HG03097 (cell line): ENCODE measurements around the gene PCLO.
"Not testable (repeated sequence)": the region's sequence is repeated elsewhere in the genome, so short reads cannot be mapped to it uniquely, and the experiment has no call there.

Experiments used
- ATAC-seq: cut with Tn5 transposase; IDR thresholded peaks from one replicate; pipeline ENCODE4 v1.9.1; 2021; ENCODE audit not compliant: unreplicated experiment, low FRiP score

Gene PCLO

DNA sequence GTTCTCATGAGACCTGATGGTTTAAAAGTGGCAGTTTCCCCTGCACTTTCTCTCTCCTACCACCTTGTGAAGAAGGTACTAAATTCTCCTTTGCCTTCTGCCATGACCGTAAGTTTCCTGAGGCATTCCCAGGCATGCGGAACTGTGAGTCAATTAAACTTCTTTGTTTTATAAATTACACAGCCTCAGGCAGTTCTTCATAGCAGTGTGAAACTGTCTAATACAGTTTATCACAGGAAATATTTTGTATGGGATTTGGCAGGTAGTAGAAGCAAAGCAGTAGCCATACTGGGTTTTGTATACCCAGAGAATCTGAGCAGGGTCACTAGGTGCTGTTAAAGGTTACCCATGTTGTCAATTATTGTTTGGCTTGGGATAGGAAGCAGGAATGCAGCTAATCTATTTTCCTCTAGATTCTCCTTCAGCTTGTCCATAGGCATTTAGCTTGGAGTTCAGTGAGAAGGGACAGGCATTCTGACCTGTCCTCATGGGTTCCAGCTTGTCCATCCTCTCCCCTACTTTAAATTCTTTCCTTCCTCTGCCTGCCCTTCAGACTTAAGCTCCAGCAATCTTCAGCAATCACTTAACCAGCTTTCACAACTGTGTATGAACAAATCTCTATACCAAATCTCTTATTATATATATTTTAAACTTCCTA is 186.7 kb downstream of the PCLO start:
- ATAC-seq, result no peak

DNA sequence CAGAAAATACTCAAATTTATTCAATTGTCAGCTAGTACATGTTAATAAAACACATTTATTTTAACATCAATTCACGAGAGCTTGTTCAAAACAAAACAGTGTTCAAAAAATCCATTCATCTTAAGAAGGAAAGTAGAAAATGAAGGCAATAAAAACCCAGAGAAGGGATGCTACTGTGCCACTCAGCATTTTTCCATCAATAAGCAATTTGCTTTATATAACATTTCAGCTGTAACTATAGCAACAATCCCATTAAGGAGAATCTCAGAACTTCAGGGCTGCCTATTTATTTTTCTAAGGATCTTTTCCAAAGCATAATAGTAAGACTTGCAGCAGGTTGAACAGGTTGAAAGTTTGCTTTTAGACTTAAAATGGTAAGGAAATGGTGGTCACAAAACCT is 190.5 kb downstream of the PCLO start:
- ATAC-seq, result no peak

DNA sequence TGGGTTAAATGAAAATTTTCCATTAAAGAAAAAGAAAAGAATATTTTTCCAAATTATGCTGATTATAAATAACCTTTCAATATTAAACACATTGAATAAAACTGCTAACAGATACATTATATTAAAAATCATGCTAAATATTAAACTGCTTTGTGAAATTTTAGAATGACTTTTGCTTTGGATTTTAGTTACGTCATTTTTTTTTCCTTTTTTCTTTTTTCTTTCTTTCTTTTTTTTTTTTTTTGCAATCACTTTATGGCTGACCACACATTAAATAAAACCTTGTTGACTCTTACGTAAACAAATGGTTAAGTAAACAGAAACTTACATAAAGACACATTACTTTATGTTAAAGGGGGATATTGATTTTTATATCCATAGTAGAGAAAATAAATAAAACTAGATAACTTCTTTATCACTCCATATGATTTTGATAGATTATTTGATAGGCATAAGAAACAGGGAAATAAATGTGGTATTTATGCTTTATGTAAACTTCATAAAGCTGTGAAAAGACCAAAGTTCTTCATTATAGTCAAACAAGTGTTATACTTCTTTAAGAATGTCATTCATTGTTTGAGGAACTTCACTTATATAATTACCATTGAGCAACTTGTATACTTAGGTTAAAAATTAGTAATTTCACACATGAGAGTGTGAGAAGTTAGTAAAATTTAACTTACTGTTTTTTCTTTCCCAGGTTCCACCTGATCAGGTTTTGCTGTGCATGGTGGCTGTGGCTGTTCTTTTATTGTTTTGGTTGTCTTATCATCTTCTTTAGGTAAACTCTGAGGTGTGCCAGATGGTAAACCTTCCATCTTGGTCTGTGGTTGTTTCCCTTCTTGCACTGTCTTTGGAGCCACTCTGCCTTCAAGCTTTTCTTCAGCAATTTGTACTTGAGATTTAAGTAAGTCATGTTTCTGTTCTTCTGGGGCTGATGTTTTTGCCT is 197.3 kb downstream of the PCLO start:
- ATAC-seq, result no peak

DNA sequence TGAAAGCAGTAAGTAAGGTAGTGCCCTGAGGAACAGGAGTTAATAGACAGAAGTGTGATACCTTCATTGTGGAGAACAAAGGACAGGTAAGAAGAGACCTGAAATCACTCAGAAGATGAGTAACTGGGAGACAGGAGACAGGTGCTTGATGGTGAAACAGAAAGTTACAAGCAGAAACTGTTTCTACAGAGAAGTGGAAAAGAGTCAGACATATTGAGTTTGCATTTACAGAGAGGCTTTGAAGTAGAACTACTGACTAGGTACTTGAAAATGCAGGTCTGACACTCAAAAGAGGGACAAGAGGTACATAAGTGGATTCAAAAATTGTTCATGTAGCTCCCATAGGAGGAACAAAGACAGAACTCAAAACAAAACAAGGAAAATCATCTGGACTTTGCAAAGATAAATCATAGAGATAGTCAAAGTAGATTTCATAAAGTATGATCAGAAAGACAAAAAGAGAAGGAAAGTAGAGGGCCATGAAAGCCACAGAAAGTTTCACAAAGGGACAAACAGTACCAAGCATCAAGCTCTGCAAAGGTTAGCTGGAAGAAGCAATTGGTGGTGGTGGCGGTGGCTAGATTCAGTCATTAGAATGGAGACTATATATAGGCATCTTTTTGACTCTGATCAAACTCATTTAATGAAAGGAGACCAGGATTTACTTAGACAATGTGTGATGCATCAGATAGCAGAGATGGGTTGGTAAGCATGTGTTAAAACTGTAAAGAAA is 198.4 kb downstream of the PCLO start:
- ATAC-seq, result peak; percentile 85

DNA sequence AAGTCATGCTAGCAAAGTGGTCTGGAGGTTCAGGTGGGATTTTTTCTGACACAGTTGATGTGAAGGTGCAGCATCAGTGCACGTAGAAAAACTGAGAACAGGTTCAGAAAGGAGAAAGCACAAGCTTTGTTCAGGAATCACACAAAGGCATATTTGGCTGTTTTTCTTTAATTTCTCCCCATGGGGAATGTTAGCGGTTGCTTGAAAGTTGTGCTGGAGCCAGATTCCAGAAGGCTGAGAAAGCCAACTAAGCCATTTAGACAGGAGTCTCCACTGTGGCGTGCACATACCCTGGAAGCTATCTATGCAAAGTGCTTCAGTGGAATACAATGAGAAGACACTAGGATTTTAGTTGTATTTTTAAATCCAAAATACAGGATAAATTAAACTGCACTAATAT is 201.4 kb downstream of the PCLO start:
- ATAC-seq, result no peak

DNA sequence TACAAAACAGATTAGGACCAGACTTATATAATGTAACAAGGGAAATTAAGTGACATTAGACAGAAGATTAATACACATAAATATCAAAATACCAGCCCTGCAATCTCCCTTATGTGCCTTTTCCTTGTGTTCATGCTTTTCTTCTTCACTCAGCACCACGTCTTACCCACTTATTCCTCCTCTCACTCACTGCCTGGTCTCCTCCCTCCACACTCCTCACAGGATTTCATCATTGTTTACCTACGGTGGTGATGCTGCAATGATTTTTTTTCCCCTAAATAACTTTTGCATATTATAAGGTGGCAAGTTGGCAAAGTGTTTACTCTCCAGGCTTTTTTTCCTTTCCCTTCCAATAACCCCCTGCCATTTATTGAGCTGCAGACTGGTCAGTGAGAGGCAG is 203.2 kb downstream of the PCLO start:
- no peak for ATAC-seq

DNA sequence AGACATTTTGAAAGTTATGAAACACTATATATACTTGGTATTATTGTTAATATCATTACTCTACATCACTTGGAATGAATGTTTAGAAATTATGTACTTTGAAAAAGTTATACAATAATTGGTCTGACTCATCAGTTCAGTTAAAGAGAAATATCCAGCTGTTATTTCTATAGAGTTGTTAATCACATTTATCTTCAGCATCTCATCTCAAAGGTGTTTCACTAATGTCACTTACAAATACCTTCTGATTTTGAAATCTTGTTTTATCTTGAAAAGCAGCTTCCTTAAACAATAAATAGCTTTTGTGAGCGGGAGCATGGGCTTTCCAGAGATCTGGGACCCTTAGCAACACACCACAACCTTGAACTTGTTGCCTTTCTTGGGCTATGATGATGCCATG is 205.2 kb downstream of the PCLO start:
- no peak for ATAC-seq

DNA sequence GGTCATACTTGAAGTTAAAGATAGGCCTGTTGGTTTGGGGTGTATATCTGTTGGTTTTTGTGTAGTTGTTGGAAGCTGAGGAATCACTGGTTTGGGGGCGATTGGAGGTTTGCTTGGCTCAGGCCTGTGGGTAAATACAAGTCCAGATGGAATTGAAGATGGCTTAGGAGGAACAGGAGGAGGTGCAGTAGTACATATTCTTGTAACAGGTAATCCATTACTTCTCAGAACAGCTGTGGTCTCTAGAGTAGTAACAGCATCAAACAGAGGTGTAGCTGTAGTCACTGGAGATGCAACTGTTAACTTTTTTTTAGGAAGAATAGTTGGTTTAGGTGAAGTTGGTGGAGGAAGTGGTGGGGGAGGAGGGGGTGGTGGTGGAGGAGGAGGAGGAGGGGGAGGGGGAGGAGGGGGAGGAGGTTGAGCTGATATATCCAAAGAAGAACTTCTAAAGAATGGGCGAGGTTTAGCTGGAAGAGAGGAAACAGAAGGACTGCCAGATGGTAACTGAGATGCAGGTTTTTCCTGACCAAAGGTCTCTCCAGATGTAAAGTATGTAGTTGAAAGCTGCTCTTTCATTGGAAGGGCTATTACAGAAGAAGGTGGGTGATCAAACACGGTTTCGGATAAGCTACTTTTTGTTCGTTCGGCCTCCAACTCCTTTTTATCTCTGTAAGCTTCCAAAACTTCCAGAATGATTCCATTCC is 209.2 kb downstream of the PCLO start:
- no peak for ATAC-seq

DNA sequence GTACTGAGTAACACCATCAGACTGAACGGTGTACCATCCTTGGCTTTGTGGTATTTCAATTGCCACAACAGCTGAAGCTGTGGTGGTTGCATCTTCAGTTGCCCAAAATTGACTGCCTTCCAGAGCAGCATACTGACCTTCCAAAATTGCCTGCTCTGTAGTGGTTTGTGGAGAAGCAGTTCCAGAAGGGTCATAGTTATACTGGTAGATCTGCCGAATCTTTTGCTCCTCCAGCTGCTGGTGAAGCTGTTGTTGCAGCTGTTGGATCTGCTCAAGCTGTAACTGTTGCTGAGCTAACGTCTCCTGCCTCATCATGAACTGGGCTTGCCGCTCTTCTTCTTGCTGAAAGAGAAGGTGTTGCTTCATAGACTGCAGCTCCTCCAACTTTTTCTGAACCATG is 212.2 kb downstream of the PCLO start:
- no peak for ATAC-seq

DNA sequence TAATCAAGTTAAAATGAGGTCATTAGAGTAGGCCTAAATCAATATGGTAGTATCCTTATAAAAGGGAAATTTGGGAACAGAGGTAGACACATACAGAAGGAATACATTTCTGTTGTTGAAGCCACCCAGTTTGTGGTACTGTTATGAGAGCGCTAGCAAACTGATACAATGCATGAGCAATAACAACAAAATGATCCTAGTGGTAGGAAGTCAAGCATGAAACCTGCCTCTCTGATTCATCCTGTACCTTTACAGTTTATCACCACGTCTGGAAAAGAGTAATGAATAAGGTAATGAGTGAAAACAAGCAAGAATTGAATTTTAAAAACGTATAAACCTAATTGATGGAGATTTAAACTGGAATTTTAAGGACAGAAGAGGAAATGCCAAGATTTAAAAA is 217.2 kb downstream of the PCLO start:
- no peak for ATAC-seq

DNA sequence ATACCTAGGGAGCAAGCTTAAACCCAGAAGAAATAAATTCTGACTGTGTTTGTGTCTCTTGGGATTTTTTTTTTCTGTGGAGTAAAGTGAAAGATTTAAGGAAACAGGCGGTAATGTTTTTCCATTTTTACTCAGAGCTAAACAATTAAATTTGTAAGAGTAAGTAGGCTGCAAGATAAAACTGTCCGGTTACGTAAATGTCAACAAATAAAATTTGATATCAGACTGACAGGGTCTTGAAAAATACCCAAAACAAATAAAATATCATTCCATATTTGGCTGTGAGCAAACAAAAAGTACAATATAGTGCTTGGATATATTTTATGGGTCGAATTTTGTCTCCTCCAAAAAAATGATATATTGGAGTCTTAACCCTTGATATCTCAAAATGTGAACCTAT is 217.6 kb downstream of the PCLO start:
- ATAC-seq, result no peak

DNA sequence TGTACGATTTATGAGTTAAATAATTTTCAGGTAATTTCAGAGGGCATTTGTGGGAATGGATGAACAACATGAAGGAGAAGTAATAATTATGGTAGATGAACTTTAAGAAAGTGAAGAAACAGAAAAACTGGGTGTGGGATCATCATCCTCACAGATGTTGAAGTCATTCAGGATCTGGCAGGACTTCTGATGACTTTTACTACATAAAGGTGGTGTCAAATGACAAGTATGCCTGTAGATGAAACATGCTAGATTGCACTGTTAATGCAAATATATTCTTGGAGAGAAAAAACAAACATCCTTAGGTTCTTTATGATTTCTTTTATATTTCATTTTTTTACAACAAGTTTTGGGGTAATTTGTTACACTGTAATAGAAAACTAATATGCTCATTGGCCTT is 230.2 kb downstream of the PCLO start:
- no peak for ATAC-seq

DNA sequence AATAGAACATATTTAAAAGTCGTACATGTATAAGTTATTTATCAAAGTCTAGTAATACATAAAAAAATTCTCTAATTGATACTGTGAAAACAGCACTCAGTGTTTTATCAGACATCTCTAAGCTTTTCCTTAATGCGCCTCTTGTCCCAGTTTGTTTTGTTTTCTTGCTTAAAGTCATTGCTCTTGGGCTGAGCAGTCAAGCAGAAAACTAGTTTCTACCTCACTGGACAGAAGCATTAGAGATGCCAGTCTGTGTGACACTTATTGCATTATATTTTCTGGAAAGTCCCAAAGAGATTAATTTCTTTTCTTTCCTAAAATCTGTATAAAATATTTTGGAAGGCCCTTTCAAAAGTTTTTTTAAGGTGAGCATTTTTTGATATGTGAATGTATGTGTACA is 236.2 kb downstream of the PCLO start:
- ATAC-seq, result peak; percentile 65

DNA sequence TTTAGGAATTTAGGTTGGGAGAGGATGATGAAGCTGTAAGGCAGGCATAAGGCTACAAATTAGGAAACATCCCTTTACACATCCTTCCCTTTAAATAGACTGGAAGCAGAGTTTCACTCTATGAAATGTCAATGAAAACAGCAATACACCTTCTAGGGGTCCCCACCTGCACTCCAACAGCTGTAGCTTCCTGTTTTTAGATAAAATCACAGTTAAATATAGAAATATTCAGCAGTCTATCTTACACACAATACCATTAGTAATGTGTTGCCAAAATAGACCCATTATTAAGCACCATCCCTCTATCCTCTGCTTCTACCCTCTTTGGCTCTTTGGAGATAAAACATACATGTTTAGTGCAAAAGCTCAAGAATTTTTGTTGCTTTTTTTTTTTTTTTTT is 237.4 kb downstream of the PCLO start:
- ATAC-seq, result no peak

DNA sequence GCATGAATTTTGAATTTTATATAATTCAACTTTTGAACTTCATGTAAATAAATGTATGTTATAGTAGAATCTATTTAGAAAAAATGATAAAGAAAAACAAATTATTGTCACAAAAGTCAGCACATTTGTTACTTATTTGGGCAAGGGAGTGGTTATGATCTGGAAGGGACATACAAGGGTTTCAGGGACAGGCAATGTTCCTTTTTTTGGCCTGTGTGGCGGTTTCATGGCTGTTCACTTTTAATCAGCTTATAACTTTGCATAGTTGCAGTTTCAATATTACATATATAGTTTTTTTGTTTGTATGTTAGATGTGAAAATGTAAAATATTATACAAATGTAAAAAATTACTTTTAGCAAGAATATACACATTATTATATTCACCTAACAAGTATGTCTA is 256.2 kb downstream of the PCLO start:
- ATAC-seq, result no peak

DNA sequence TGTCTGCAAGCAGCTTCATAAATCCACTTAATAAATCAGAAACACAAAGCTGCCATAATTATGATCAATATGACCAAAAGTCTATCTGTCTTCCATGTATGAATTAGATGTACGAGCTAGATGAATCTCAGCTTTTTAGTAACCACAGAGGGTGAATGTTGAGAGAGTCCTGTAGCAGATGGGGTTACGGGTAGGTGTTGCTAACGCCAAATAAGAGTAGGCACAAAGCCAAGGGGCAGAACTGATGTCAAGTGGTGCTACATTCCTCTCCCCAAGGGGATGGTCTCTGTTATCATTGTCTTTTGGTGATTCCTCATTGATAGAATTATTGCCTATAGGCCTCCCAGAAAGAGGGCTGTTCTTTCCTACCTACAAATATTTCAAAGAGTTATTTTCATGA is 257.8 kb downstream of the PCLO start:
- no peak for ATAC-seq

DNA sequence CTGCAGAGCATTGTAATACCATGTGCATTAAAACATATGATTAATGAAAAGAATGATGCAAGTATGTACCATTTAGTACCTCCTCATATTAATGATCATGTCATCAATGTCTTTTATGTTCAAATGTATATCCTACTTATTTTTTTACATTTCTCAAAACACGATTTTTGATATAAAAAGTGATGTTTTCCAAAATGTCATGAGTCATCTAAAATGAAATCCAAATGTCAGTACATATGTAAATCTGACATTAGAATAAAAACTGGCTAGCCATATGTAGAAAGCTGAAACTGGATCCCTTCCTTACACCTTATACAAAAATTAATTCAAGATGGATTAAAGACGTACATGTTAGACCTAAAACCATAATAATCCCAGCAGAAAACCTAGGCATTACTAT is 261.6 kb downstream of the PCLO start:
- not testable (repeated sequence) for ATAC-seq

DNA sequence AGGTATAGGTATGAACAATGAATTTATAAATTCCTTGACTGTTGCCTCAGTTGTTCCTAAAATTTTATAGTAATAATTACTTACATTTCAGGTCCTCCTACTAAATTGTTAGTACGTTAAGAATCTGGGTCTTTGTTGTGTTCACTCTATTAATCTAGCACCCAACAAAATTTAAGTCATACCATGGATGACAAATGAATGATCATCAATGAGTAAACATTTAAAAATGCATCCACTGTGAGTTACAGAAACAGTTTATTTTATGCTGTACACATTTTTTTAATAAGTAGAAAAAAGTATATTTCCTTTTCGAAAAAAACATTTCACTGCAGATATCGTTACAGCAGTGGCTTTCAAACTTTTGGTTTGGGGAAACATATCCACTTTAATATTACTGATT is 265.2 kb downstream of the PCLO start:
- ATAC-seq, result no peak

DNA sequence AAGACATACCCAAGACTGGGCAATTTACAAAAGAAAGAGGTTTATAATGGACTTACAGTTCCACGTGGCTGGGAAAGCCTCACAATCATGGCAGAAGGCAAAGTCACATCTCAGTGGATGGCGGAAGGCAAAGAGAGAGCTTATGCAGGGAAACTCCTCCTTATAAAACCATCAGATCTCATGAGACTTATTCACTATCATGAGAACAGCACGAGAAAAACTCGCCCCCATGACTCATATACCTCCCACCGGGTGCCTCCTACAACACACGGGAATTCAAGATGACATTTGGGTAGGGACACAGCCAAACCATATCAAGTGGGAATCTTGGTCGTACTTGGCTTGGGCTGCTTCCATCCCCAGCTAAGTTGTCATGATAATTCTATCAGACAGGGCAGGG is 268.3 kb downstream of the PCLO start:
- not testable (repeated sequence) for ATAC-seq

DNA sequence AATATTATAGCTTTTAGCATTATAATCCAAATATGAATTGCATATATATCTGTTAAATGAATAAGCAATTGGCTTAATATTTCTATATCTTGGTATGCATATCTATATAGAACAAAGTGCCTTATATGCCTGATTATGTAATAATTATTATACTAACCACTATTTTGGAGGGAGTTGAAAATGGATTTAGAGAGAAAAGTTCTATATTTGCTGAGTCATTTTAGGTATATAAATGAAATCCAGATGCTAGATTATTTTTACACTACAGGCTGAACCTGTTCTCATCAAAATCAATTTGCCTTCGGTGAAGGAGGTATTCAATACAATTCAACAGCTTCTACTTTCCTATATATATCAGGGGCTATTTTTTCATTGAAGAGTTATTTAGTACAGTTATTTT is 276.4 kb downstream of the PCLO start:
- ATAC-seq, result no peak

DNA sequence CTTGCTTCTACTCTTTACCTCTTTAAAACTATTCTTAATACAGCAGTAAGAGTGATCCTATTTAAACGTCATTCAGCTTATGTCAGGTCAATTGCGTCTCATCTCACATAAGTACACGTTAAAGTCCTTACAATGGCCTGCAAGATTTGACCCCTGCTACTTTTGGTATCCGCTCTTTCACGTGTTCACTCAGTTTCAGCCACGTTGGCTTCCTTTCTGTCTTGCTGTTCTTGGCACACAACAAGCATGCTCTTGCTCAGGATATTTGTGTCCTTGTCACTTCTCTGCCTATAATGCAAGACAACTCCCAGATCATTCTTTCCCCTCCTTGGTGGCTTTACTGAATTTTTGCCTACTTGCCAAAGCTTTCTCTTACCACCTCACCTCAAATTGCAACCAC is 296.8 kb downstream of the PCLO start:
- ATAC-seq, result no peak
